ENCODE measurements around the gene EGFR.

GRCh38 chr7:55044371-55044717, 25.5 kb downstream of the EGFR start:
- TF ChIP-seq CTCF (conservative IDR thresholded peaks at IDR 0.05; ENCODE audit: low read depth, low read length) (no peak), EZH2 (IDR thresholded peaks at IDR 0.05; ENCODE audit: low read length, unreplicated experiment) (no peak)
